Measurements from ENCODE around the gene DENND4B. TPM values are rescaled to one million over a fixed set of nuclear protein-coding genes. Genes with fewer than 3 reads are reported as not detected.

The DENND4B gene
- total RNA-seq, 1 experiment from 2014 or later, result 66.6 TPM

DNA sequence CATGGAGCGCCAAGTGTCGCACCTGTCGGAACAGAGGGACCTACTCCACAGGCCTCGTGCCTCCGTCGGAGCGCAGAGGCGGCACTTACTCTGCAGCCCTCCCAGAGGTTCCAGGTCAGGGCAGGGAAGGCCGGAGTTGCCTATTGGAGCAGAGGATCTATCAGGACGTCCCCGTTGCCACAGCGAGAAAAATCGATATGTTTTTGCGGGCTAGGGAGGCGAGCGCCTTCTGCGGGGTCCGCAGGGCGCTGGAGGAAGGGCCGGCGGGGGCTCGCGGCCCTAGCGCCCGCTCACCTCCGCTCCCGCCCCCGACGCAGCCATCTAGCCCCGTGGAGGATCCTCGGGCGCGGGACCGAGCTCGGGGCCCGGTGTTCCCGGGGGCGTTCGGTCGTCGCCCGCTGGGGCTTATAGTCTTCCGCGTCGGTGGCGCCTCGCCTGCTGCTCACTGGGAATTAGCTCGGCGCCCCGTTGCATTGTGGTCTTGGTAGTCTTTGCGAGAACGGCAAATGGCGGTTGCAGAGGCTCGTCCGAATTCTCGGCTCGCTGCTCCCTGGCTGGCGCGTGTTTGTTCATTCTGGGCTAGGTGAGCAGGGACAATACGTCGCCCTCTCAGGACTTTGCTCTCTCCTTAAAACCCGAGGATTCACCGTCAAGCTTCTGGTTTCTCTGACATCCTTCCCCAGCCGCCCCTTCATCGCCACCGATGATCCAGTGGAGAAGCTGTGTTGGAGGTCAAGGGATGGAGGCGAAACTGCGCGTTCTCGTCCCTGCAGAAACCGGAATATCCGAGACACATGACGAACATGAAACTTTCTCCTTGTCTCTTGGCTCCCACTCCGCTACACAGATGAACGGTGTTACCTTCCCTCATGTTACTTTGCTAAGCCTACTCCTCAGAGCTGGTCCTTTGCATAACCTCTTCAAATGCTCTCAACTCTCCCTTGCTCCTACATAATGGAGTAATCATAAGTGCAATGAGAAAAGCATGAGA, 31.0 kb upstream of the DENND4B start, which contains the start of gene JTB:
Gene JTB (minus strand): TSS at position 425 of the 991 bp plus-strand sequence. CDS start 422 bp downstream, at position 3.
- peak within 1 kb of the TSS; percentile 97 for H3K4me3 ChIP-seq (ENCODE audit: low read depth, low read length, poor library complexity, severe bottlenecking)
- peaks cover 8% of the 10 kb centered on the region for H3K4me1 ChIP-seq (ENCODE audit: insufficient read depth, low read length, poor library complexity, severe bottlenecking)
- ChIA-PET CTCF (interaction anchor here (0.5 to 0.9 kb wide), 4 partner anchors 10 to 409 kb away, joined by 3 to 4 read pairs (median 3); partner anchors contain the start of gene CREB3L4), POLR2A (ENCODE audit: low non-redundant PET) (interaction anchor here (0.6 to 1.5 kb wide), 2 partner anchors 9 to 13 kb away, joined by 4 to 8 read pairs; partner anchors contain the start of gene RAB13)
- TSS peak; percentile 90 for BruUV-seq (replicated peaks)
- peak within 1 kb of the TSS; percentile 91 for H3K27ac ChIP-seq (ENCODE audit: low read depth, low read length, poor library complexity, severe bottlenecking)
- no peaks in the 10 kb centered on the region for H3K9me3 ChIP-seq (ENCODE audit: low read depth, low read length, poor library complexity, severe bottlenecking)
- peak; percentile 91 for DNase-seq (ENCODE audit: low spot score)
- H3K27me3 ChIP-seq (replicated peaks; ENCODE audit: insufficient read depth, low read depth, low read length, poor library complexity), result no peaks in the 10 kb centered on the region
- TF ChIP-seq EZH2 (IDR thresholded peaks at IDR 0.05; ENCODE audit: borderline replicate concordance, low read depth, low read length, poor library complexity, severe bottlenecking), result no peak
- TF ChIP-seq, protein P1, sequence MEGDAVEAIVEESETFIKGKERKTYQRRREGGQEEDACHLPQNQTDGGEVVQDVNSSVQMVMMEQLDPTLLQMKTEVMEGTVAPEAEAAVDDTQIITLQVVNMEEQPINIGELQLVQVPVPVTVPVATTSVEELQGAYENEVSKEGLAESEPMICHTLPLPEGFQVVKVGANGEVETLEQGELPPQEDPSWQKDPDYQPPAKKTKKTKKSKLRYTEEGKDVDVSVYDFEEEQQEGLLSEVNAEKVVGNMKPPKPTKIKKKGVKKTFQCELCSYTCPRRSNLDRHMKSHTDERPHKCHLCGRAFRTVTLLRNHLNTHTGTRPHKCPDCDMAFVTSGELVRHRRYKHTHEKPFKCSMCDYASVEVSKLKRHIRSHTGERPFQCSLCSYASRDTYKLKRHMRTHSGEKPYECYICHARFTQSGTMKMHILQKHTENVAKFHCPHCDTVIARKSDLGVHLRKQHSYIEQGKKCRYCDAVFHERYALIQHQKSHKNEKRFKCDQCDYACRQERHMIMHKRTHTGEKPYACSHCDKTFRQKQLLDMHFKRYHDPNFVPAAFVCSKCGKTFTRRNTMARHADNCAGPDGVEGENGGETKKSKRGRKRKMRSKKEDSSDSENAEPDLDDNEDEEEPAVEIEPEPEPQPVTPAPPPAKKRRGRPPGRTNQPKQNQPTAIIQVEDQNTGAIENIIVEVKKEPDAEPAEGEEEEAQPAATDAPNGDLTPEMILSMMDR (conservative IDR thresholded peaks at IDR 0.05; ENCODE audit: low read depth, low read length), result no peak
- intact Hi-C loops (cut with micrococcal nuclease; ENCODE audit: unreplicated experiment), result no loop called here
- peaks cover 40% of the 10 kb centered on the region for H3K36me3 ChIP-seq (ENCODE audit: insufficient read depth, low read length, poor library complexity, severe bottlenecking)

DNA sequence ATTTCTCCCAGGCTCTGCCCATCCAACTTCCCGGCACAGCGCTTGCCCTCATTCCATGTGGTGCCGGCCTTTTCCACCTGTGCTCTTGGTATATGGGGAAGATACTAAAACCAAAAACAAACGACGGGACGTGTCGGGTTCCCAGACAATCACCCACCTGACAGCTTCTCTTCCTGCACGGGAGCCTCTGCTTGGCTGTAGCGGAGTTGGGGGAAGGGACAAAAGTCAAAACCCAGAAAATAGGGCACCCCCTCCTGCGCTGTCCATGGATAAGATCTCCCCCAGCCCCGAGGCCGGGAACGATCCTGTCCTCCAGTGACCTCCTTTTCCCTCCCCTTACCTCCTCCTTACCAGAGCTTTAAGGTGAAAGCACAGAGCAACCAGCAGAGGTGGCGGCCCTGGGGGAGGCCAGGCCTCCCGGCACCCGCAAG, 30.3 kb upstream of the DENND4B start:
- POLR2A ChIA-PET (ENCODE audit: low non-redundant PET), result interaction anchor here (0.6 to 1.5 kb wide), 3 partner anchors 8 to 13 kb away, joined by 4 to 8 read pairs (median 4); partner anchors contain the start of gene RAB13
- CTCF ChIA-PET, result interaction anchor here (0.5 to 0.9 kb wide), 2 partner anchors 180 to 233 kb away, joined by 3 to 4 read pairs; no protein-coding TSS in a partner anchor
- H3K4me1 ChIP-seq (ENCODE audit: insufficient read depth, low read length, poor library complexity, severe bottlenecking), result peaks cover 8% of the 10 kb centered on the region
- peaks cover 36% of the 10 kb centered on the region for H3K36me3 ChIP-seq (ENCODE audit: insufficient read depth, low read length, poor library complexity, severe bottlenecking)
- peak overlapping the region; percentile 97 for H3K4me3 ChIP-seq (ENCODE audit: low read depth, low read length, poor library complexity, severe bottlenecking)
- no peak for TF ChIP-seq EZH2 (IDR thresholded peaks at IDR 0.05; ENCODE audit: borderline replicate concordance, low read depth, low read length, poor library complexity, severe bottlenecking)
- TF ChIP-seq, protein P1 (conservative IDR thresholded peaks at IDR 0.05; ENCODE audit: low read depth, low read length), result no peak
- H3K27me3 ChIP-seq (replicated peaks; ENCODE audit: insufficient read depth, low read depth, low read length, poor library complexity), result no peaks in the 10 kb centered on the region
- peak overlapping the region; percentile 91 for H3K27ac ChIP-seq (ENCODE audit: low read depth, low read length, poor library complexity, severe bottlenecking)
- intact Hi-C loops (cut with micrococcal nuclease; ENCODE audit: unreplicated experiment), result no loop called here
- H3K9me3 ChIP-seq (ENCODE audit: low read depth, low read length, poor library complexity, severe bottlenecking), result no peaks in the 10 kb centered on the region
- no TSS peak for BruUV-seq (replicated peaks)
- no peak for DNase-seq (ENCODE audit: low spot score)

DNA sequence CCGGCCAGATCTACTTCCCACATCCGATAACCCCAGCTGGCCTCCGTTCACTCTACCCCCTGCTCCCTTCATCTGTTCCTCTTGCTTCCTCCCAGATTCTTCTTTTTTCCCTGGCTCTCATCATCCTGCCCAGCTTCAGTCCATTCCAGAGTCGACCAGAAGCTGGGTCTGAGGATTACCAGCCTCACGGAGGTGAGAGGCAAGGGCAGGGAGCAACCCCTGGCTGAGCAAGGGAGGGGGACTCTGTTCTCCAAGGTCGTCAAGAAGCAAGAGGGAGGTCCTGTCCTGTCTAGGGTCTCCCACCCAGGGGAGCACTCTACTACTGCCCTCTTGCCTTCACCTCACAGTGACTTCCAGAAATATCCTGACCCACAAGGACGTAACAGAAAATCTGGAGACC, 27.0 kb upstream of the DENND4B start:
- Histone ChIP-seq H3K4me3 (ENCODE audit: low read depth, low read length, poor library complexity, severe bottlenecking) (no peak overlapping the region), H3K27me3 (replicated peaks; ENCODE audit: insufficient read depth, low read depth, low read length, poor library complexity) (no peaks in the 10 kb centered on the region), H3K9me3 (ENCODE audit: low read depth, low read length, poor library complexity, severe bottlenecking) (no peaks in the 10 kb centered on the region), H3K27ac (ENCODE audit: low read depth, low read length, poor library complexity, severe bottlenecking) (peak overlapping the region; percentile 11), H3K36me3 (ENCODE audit: insufficient read depth, low read length, poor library complexity, severe bottlenecking) (peaks cover 25% of the 10 kb centered on the region), H3K4me1 (ENCODE audit: insufficient read depth, low read length, poor library complexity, severe bottlenecking) (peaks cover 11% of the 10 kb centered on the region)
- TF ChIP-seq, protein P1 (conservative IDR thresholded peaks at IDR 0.05; ENCODE audit: low read depth, low read length), result no peak
- TF ChIP-seq EZH2 (IDR thresholded peaks at IDR 0.05; ENCODE audit: borderline replicate concordance, low read depth, low read length, poor library complexity, severe bottlenecking), result no peak
- POLR2A ChIA-PET (ENCODE audit: low non-redundant PET), result interaction anchor here (0.6 kb wide), 1 partner anchor 27 kb away, joined by 16 read pairs; the partner anchor contains the start of gene DENND4B
- no TSS peak for BruUV-seq (replicated peaks)
- intact Hi-C loops (cut with micrococcal nuclease; ENCODE audit: unreplicated experiment), result no loop called here
- CTCF ChIA-PET, result no interaction called here
- DNase-seq (ENCODE audit: low spot score), result no peak

Measured in A673 (cell line).